Activated CD8-positive, alpha-beta memory T cell treated with anti-CD3 and anti-CD28 coated beads for 4 hours (primary cell): ENCODE measurements around the gene C4A.
"Not testable (repeated sequence)": the region's sequence is repeated elsewhere in the genome, so short reads cannot be mapped to it uniquely, and the experiment has no call there.

Experiments
- DNase-seq, 2 donors: peaks; one replicate each; pipeline ENCODE4 v3.0.0-alpha.2; 2020; ENCODE audit warnings: low read depth in 2 of 2

C4A gene

GRCh38 chr6:32028631-32029030 is 46.8 kb downstream of the C4A start:
- DNase-seq = not testable (repeated sequence)

GRCh38 chr6:32029553-32029952 is 47.7 kb downstream of the C4A start:
- DNase-seq = not testable (repeated sequence)

GRCh38 chr6:32035283-32036013 is 53.6 kb downstream of the C4A start:
- DNase-seq = not testable (repeated sequence)

- not testable (repeated sequence) for DNase-seq
Observed at GRCh38 chr6:32037136-32037535, 55.3 kb downstream of the C4A start.

- not testable (repeated sequence) for DNase-seq
Observed at GRCh38 chr6:32037598-32038524, 56.0 kb downstream of the C4A start, which contains the start of gene CYP21A2. CYP21A2 (plus strand) TSS chr6:32038415; CDS start chr6:32038423, 8 bp downstream.

DNA sequence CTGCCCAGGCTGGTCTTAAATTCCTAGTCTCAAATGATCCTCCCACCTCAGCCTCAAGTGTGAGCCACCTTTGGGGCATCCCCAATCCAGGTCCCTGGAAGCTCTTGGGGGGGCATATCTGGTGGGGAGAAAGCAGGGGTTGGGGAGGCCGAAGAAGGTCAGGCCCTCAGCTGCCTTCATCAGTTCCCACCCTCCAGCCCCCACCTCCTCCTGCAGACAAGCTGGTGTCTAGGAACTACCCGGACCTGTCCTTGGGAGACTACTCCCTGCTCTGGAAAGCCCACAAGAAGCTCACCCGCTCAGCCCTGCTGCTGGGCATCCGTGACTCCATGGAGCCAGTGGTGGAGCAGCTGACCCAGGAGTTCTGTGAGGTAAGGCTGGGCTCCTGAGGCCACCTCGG is 57.0 kb downstream of the C4A start:
- not testable (repeated sequence) for DNase-seq

DNA sequence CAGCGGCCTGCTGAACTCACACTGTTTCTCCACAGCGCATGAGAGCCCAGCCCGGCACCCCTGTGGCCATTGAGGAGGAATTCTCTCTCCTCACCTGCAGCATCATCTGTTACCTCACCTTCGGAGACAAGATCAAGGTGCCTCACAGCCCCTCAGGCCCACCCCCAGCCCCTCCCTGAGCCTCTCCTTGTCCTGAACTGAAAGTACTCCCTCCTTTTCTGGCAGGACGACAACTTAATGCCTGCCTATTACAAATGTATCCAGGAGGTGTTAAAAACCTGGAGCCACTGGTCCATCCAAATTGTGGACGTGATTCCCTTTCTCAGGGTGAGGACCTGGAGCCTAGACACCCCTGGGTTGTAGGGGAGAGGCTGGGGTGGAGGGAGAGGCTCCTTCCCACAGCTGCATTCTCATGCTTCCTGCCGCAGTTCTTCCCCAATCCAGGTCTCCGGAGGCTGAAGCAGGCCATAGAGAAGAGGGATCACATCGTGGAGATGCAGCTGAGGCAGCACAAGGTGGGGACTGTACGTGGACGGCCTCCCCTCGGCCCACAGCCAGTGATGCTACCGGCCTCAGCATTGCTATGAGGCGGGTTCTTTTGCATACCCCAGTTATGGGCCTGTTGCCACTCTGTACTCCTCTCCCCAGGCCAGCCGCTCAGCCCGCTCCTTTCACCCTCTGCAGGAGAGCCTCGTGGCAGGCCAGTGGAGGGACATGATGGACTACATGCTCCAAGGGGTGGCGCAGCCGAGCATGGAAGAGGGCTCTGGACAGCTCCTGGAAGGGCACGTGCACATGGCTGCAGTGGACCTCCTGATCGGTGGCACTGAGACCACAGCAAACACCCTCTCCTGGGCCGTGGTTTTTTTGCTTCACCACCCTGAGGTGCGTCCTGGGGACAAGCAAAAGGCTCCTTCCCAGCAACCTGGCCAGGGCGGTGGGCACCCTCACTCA is 57.7 kb downstream of the C4A start:
- not testable (repeated sequence) for DNase-seq

DNA sequence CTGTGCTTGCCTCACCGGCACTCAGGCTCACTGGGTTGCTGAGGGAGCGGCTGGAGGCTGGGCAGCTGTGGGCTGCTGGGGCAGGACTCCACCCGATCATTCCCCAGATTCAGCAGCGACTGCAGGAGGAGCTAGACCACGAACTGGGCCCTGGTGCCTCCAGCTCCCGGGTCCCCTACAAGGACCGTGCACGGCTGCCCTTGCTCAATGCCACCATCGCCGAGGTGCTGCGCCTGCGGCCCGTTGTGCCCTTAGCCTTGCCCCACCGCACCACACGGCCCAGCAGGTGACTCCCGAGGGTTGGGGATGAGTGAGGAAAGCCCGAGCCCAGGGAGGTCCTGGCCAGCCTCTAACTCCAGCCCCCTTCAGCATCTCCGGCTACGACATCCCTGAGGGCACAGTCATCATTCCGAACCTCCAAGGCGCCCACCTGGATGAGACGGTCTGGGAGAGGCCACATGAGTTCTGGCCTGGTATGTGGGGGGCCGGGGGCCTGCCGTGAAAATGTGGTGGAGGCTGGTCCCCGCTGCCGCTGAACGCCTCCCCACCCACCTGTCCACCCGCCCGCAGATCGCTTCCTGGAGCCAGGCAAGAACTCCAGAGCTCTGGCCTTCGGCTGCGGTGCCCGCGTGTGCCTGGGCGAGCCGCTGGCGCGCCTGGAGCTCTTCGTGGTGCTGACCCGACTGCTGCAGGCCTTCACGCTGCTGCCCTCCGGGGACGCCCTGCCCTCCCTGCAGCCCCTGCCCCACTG is 58.6 kb downstream of the C4A start:
- not testable (repeated sequence) for DNase-seq

- not testable (repeated sequence) for DNase-seq
Observed at GRCh38 chr6:32041050-32041321, 59.1 kb downstream of the C4A start.

- DNase-seq = not testable (repeated sequence)
Observed at GRCh38 chr6:32041385-32041784, 59.5 kb downstream of the C4A start.

GRCh38 chr6:32042276-32042675 is 60.4 kb downstream of the C4A start:
- not testable (repeated sequence) for DNase-seq

DNA sequence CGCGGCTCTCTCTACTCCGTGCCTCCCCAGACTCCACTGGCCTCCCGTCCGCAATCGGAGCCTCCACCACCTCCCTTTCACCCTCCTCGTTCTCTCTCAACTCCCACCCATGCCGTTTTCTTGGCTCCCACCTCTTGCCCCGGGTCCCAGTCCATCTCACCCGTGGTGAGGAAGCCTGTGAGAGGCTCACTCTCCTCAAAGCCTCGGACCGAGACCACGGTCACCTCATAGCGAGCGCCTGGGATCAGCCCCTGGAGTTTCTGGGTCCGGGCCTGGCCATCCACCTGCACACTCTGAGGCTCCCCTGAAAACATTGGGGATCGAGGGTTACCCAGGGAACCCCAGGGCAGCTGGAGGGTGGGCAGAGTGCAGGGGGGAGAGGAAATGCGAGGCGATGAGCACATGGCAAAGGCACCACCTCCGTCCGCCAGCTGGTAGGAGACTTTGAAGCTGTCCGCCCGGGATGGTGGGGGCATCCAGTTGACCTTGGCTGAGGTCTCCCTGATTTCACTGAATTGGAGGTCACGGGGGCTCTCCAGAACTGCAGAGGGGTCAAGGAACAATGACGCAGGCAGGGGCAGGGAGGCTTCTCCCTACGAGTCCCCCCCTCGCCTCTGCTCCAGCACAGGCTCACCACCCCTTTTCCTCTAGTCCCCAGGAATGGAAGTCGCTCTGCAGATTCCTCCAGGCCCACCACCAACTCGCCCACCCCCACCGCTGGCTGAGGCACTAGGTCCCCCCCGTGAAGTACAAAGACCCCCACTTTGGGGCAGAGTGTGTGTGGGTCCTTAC is 61.9 kb downstream of the C4A start:
- DNase-seq = not testable (repeated sequence)

DNA sequence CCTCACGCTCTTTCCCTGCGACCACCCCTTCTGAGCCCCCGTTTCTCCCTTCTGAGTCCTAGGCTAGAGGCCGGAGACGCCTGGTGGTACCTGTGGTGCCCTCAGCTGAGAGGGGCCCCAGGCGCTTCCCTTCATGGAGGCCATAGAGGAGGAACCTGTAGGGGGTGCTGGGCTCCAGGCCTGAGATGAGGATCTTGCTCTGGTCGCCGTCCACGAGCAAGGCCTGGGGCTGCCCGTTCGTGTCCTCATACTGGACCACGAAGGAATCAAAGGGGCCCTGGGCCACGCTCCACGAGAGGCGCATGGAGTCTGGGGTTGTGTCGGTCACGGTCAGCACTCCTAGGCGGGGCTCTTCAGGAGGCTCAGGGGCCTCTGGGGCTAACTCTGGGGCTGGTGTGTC is 63.1 kb downstream of the C4A start:
- not testable (repeated sequence) for DNase-seq

- DNase-seq = no peak
Observed at GRCh38 chr6:32045811-32046449, 64.1 kb downstream of the C4A start.

DNA sequence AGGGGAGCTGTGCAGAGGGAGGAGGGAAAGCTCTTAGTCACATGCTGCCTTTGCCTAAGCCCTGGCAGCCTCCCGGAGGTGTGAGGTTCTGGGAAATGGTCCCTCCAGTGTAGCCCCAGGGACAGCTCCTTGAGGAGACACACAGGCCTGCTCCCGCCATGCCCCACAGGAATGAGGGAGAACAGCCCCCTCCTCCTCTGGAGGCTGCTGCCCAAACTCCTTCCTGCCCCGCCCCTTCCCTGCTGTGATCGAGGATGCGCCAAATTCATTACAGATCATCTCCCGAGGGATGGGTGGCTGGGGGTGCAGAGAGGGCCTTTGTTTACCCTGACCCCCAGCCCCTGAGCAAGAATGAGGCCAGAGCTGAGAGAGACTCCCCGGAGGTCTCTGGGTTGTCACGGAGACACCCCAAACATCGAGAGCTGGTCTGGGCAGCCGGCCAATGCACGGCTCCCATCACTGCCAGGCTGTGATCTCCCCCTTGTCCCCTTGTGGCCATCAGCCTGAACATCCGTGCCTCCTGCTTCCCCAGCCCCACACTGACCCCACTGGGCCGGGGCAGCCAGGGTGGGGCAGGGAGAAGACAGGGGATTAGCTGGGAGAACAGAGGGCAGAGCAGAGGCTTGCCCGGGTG is 64.7 kb downstream of the C4A start:
- DNase-seq = no peak

DNA sequence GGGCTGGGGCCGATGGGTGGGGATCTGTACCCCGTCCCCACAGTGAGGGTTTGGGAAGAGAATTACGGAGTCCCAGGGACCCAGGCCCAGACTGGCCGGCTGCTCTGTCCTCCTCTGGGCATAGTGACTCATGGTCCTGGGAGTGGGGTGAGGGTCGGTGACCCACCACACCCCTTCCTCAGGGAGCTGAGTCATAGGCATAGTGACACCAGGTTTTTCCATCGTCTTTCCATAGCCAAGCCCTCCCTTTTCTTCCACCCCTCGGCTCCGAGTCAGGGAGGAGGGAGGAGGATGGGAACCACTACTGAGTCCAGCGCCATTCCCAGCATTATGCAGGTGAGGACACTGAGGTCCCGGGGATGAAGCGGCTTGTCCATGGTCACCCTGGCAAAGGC is 65.2 kb downstream of the C4A start:
- DNase-seq = no peak

DNA sequence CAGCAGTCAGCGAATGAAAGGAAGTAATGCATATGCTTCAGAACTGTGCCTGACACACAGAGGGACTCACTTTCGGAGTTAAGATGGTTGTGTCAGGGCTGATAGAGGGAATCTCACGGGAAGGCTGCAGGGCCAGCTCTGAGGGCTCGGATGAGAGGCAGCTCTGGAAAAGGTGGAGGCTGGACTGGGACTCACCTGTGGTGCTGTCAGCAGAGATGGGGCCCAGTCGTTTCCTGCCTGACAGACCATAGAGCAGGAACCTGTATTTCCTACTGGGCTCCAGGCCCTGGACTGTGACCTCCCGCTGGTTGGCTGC is 65.6 kb downstream of the C4A start:
- DNase-seq = no peak

GRCh38 chr6:32047855-32048766 is 66.3 kb downstream of the C4A start:
- DNase-seq = peak; percentile 27 to 42
